Prostate gland (tissue), 2 donors: ENCODE data around the gene PGBD5.

ENCODE experiments used
- CTCF ChIP-seq, 4 experiments: fragments of 200-600 bp in 2 of 4; fragments of 450-650 bp in 2 of 4; sonication (generic) in 2 of 4; IDR thresholded peaks; 1 replicate in 3 of 4; 2 replicates in 1 of 4; pipeline ENCODE4 v1.5.1; 2016 to 2019; ENCODE audit warnings: antibody characterized with exemption in 4 of 4, mild to moderate bottlenecking in 2 of 4, moderate library complexity in 2 of 4
- POLR2A ChIP-seq: fragments of 450-650 bp; IDR thresholded peaks from one replicate; pipeline ENCODE4 v1.6.1; 2016; ENCODE audit warnings: antibody characterized with exemption, mild to moderate bottlenecking
- POLR2AphosphoS5 ChIP-seq: sonication (generic); formaldehyde crosslinking; IDR thresholded peaks from one replicate; pipeline ENCODE4 v1.6.1; 2017; ENCODE audit warnings: antibody characterized with exemption

- TF ChIP-seq POLR2AphosphoS5 (no peak), CTCF (IDR thresholded peaks at IDR 0.05) (no peak), POLR2A (no peak)
These were observed 145.2 kb downstream of the PGBD5 start for GRCh38 chr1:230280906-230281413.
